NCI-H1417 treated with DMSO at 0.1 percent for 48 hours (cell line): ENCODE results near the gene C19orf25.

Experiments
- DNase-seq: peaks from one replicate; lab custom pipeline; 2025; lab: John Stamatoyannopoulos, UW

Gene C19orf25

GRCh38 chr19:1432507-1432887, 46.5 kb downstream of the C19orf25 start:
- no peak for DNase-seq

GRCh38 chr19:1431759-1432506, 47.1 kb downstream of the C19orf25 start:
- DNase-seq = no peak

GRCh38 chr19:1430246-1430645, 48.8 kb downstream of the C19orf25 start:
- DNase-seq = no peak

GRCh38 chr19:1429750-1430149, 49.3 kb downstream of the C19orf25 start:
- DNase-seq = no peak

- DNase-seq = no peak
These were observed 50.1 kb downstream of the C19orf25 start for GRCh38 chr19:1428738-1429391.

- DNase-seq = no peak
These were observed 51.6 kb downstream of the C19orf25 start for GRCh38 chr19:1427221-1427920.

- no peak for DNase-seq
These were observed 52.3 kb downstream of the C19orf25 start for GRCh38 chr19:1426736-1427135.

GRCh38 chr19:1425902-1426301, 53.1 kb downstream of the C19orf25 start:
- no peak for DNase-seq

GRCh38 chr19:1425102-1425837, 53.7 kb downstream of the C19orf25 start:
- no peak for DNase-seq

- DNase-seq = no peak
These were observed 54.6 kb downstream of the C19orf25 start for GRCh38 chr19:1424192-1424955.

- DNase-seq = no peak
These were observed 55.4 kb downstream of the C19orf25 start for GRCh38 chr19:1423436-1424191.
